Measurements from ENCODE around the gene OR10J1. TPM values are rescaled to one million over a fixed set of nuclear protein-coding genes. Genes with fewer than 3 reads are reported as not detected.

The OR10J1 gene, protein sequence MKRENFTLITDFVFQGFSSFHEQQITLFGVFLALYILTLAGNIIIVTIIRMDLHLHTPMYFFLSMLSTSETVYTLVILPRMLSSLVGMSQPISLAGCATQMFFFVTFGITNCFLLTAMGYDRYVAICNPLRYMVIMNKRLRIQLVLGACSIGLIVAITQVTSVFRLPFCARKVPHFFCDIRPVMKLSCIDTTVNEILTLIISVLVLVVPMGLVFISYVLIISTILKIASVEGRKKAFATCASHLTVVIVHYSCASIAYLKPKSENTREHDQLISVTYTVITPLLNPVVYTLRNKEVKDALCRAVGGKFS
- total RNA-seq (2022; extraction: Qiagen RNA extraction), result not detected in 5 replicates

DNA sequence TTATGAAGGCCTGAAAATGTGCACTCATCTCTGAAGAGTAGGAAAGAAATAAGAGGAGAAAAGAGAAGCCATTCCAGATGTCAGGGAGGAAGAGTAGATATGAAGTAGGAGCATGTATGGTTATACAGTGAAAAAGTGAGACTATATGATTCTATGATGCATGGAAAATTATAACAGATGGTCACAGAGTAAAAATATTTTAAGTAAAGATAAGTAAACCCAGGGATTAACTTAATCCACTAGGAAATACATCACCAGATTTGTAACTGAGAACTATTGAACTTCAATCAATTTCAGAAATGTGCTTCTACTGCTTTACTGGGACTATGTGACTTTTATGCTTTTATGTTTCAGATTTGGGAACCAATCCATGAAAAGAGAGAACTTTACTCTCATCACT, at the start of gene OR10J1:
Gene OR10J1, plus strand, starts transcription at position 301 of the 400 bp plus-strand sequence. Its CDS starts 70 bp downstream, at position 371.

DNA sequence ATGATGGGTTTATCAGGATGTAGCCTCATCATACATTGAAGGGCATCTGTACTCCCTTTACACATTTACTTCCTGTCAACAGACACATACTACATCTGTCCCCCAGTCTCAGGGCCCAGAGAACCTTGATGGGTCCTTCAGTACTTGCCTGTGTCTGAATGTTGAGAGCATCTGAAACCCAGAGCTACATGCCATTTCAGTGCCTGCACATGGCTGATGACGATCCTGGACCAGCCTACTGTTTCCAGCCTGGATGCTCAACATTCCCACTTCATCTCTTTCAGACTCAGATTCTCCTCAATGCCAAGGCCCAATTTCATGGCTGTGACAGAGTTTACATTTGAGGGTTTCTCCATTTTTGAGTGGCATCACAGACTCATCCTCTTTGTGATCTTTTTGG, 7.6 kb upstream of the OR10J1 start, which contains the start of gene OR10J4:
Gene OR10J4, plus strand, starts transcription at position 301 of the 400 bp plus-strand sequence.

Other genes starting within 250 kb of the OR10J1 start
- not detected in 5 replicates for gene ACKR1, start 234.8 kb upstream of the OR10J1 start, total RNA-seq (2022; extraction: Qiagen RNA extraction)
- not detected in 5 replicates for gene FCER1A, start 137.4 kb upstream of the OR10J1 start, total RNA-seq (2022; extraction: Qiagen RNA extraction)
- not detected in 5 replicates for gene OR10J4, start 7.5 kb upstream of the OR10J1 start, total RNA-seq (2022; extraction: Qiagen RNA extraction)
- not detected in 5 replicates for gene OR10J5, start 96.3 kb downstream of the OR10J1 start, total RNA-seq (2022; extraction: Qiagen RNA extraction)
- gene APCS, start 148.1 kb downstream of the OR10J1 start, total RNA-seq (2022; extraction: Qiagen RNA extraction), result not detected in 5 replicates